ENCODE data around the gene PLXNA4. TPM values are rescaled to one million over a fixed set of nuclear protein-coding genes. Genes with fewer than 3 reads are reported as not detected.

Gene PLXNA4
- total RNA-seq, 1 experiment from 2014 or later = 0.11 TPM

- Histone ChIP-seq H3K9me3 (ENCODE audit: low read depth, low read length, poor library complexity, severe bottlenecking) (no peaks in the 10 kb centered on the region), H3K36me3 (ENCODE audit: insufficient read depth, low read length, poor library complexity, severe bottlenecking) (no peaks in the 10 kb centered on the region), H3K27ac (ENCODE audit: low read depth, low read length, poor library complexity, severe bottlenecking) (no peak overlapping the region), H3K27me3 (replicated peaks; ENCODE audit: insufficient read depth, low read depth, low read length, poor library complexity) (peaks cover 11% of the 10 kb centered on the region), H3K4me1 (ENCODE audit: insufficient read depth, low read length, poor library complexity, severe bottlenecking) (no peaks in the 10 kb centered on the region), H3K4me3 (ENCODE audit: low read depth, low read length, poor library complexity, severe bottlenecking) (no peak overlapping the region)
- BruUV-seq (replicated peaks) = no TSS peak
- CTCF ChIA-PET = no interaction called here
- no peak for DNase-seq (ENCODE audit: low spot score)
- TF ChIP-seq EZH2 (IDR thresholded peaks at IDR 0.05; ENCODE audit: borderline replicate concordance, low read depth, low read length, poor library complexity, severe bottlenecking) = no peak
- no peak for TF ChIP-seq CTCF (conservative IDR thresholded peaks at IDR 0.05; ENCODE audit: low read depth, low read length)
- intact Hi-C loops (cut with micrococcal nuclease; ENCODE audit: unreplicated experiment) = no loop called here
- POLR2A ChIA-PET (ENCODE audit: low non-redundant PET) = no interaction called here
Observed at GRCh38 chr7:132418840-132419239, 157.4 kb downstream of the PLXNA4 start.

- H3K4me1 ChIP-seq (ENCODE audit: insufficient read depth, low read length, poor library complexity, severe bottlenecking) = no peaks in the 10 kb centered on the region
- no peaks in the 10 kb centered on the region for H3K36me3 ChIP-seq (ENCODE audit: insufficient read depth, low read length, poor library complexity, severe bottlenecking)
- TF ChIP-seq EZH2 (IDR thresholded peaks at IDR 0.05; ENCODE audit: borderline replicate concordance, low read depth, low read length, poor library complexity, severe bottlenecking) (no peak), CTCF (conservative IDR thresholded peaks at IDR 0.05; ENCODE audit: low read depth, low read length) (no peak)
- intact Hi-C loops (cut with micrococcal nuclease; ENCODE audit: unreplicated experiment) = no loop called here
- ChIA-PET POLR2A (ENCODE audit: low non-redundant PET) (no interaction called here), CTCF (no interaction called here)
- no peak for DNase-seq (ENCODE audit: low spot score)
- BruUV-seq (replicated peaks) = no TSS peak
- no peak overlapping the region for H3K27ac ChIP-seq (ENCODE audit: low read depth, low read length, poor library complexity, severe bottlenecking)
- no peak overlapping the region for H3K4me3 ChIP-seq (ENCODE audit: low read depth, low read length, poor library complexity, severe bottlenecking)
- H3K9me3 ChIP-seq (ENCODE audit: low read depth, low read length, poor library complexity, severe bottlenecking) = no peaks in the 10 kb centered on the region
- H3K27me3 ChIP-seq (replicated peaks; ENCODE audit: insufficient read depth, low read depth, low read length, poor library complexity) = peaks cover 11% of the 10 kb centered on the region
Observed at GRCh38 chr7:132417103-132417906, 159.0 kb downstream of the PLXNA4 start.

GRCh38 chr7:132416395-132416794, 159.9 kb downstream of the PLXNA4 start:
- TF ChIP-seq EZH2 (IDR thresholded peaks at IDR 0.05; ENCODE audit: borderline replicate concordance, low read depth, low read length, poor library complexity, severe bottlenecking) = no peak
- no peak for TF ChIP-seq CTCF (conservative IDR thresholded peaks at IDR 0.05; ENCODE audit: low read depth, low read length)
- Histone ChIP-seq H3K36me3 (ENCODE audit: insufficient read depth, low read length, poor library complexity, severe bottlenecking) (no peaks in the 10 kb centered on the region), H3K4me1 (ENCODE audit: insufficient read depth, low read length, poor library complexity, severe bottlenecking) (no peaks in the 10 kb centered on the region), H3K27ac (ENCODE audit: low read depth, low read length, poor library complexity, severe bottlenecking) (no peak overlapping the region), H3K27me3 (replicated peaks; ENCODE audit: insufficient read depth, low read depth, low read length, poor library complexity) (peaks cover 11% of the 10 kb centered on the region), H3K9me3 (ENCODE audit: low read depth, low read length, poor library complexity, severe bottlenecking) (no peaks in the 10 kb centered on the region), H3K4me3 (ENCODE audit: low read depth, low read length, poor library complexity, severe bottlenecking) (no peak overlapping the region)
- CTCF ChIA-PET = no interaction called here
- POLR2A ChIA-PET (ENCODE audit: low non-redundant PET) = no interaction called here
- intact Hi-C loops (cut with micrococcal nuclease; ENCODE audit: unreplicated experiment) = no loop called here
- DNase-seq (ENCODE audit: low spot score) = no peak
- no TSS peak for BruUV-seq (replicated peaks)

Measured in A673 (cell line).